Measurements from ENCODE around the gene HTD2. TPM values are rescaled to one million over a fixed set of nuclear protein-coding genes. Genes with fewer than 3 reads are reported as not detected.

HTD2 gene
- polyA plus RNA-seq, 4 donors = 12.3 to 16.4 (median 15.1) TPM

DNA sequence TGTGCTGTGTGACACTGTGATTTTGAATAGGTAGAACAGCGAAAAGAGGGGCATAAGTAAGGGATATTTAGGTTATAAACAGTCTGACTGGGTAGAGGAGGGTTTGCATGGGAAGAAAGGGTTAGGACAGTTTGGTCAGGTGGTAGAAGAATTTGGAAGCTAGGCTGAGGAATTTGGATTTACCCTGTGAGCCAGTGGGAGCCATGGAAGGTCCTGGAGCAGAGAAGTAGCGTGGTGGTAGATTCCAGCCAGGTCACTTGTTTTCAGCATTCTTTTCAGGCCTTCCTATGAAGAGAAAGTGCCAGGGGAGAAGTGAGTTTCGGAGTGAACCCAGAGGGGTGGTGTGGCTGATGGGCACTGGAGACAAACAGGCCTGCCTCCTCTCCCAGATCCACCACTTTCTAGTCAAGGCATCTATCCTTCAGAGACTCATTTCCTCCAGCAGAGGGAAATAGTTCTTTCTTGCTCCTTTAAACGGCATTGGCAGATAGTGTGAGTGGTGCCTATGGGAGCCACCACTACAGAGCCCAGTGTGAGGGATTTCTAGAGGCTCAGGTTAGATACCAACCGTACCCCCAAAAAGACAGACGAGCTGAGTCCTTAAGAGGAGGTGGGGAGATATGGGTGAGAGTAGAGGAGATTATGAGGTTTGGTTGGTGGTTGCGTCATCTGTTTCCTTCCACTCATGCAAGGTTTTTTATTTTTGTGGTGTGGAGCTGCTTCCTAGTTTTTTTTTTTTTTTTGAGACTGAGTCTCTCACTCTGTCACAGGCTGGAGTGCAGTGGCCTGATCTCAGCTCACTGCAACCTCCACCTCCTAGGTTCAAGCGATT, 47.6 kb downstream of the HTD2 start:
- DNase-seq (ENCODE audit: low read depth in 4 of 4, low spot score in 3 of 4) = no peak

DNA sequence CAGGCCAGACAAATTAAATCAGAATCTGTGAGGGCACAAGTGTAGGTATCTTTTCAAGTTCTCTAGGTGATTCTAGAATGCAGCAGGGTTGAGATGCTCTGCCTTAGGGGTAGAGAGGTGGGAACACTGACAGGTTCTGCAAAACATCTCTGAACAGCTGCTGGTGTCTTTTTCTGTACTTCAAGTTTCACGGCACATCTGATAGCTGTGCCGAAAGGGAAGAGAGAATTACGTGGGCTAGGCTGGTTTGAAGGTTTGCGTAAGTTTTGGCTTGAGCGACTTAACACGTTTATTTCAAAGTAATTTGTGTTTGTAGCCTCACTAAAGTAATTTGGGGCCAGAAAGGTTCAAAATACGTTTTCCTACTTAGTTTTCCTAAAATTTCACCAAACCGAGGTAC, 48.9 kb downstream of the HTD2 start:
- DNase-seq (ENCODE audit: low read depth in 4 of 4, low spot score in 3 of 4) = no peak

DNA sequence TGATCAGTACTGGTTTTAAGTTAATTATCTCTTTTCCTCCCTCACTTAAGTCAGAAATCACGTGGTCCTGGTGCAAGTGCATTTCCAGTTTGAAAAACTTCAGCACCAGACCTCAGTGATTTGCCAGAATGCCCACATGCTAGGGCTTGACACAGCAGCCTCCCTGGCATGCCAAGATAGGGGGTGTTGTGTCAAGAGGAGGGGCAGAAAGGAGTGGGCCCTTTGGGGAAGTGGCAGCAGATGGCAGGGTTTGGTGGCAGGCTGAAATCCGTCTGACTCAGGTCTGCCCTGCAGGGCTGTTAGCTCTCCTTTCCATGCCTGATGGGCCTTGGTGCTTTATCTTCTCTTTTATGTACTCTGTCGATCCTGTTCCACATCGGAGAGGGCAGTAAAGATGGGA, 49.7 kb downstream of the HTD2 start:
- DNase-seq (ENCODE audit: low read depth in 4 of 4, low spot score in 3 of 4) = no peak

DNA sequence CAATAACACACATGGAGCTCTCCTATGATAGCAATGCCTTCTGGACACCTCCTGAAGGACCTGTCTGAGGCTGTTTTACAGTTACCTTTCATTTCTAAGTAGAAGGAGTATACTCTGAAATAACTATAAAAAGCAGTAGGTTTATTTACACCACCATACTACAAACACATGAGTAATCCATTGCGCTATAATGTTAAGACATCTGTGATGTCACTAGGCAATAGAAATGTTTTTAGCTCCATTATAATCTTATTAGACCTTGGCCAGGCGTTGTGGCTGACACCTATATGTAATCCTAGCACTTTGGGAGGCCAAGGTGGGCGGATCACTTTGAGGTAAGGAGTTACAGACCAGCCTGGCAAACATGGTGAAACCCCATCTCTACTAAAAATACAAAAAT, 51.1 kb downstream of the HTD2 start:
- no peak for DNase-seq (ENCODE audit: low read depth in 4 of 4, low spot score in 3 of 4)

DNA sequence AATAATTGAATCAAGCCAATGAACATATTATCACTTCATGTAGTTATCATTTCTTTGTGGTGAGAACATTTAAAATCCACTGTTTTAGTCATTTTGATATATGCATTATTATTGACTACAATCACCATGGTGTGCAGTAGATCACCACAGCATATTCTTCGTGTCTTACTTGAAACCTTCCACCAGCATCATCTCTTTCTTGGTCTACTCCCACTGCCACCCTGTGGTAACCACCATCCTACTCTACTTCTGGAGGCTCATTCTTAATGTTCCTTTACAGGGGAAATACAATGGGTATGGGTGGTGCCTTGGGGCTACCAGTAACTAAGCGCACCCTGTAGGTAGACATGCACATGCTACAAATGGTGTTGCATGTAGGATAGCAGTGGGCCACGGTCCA, 51.8 kb downstream of the HTD2 start:
- DNase-seq (ENCODE audit: low read depth in 4 of 4, low spot score in 3 of 4) = no peak

DNA sequence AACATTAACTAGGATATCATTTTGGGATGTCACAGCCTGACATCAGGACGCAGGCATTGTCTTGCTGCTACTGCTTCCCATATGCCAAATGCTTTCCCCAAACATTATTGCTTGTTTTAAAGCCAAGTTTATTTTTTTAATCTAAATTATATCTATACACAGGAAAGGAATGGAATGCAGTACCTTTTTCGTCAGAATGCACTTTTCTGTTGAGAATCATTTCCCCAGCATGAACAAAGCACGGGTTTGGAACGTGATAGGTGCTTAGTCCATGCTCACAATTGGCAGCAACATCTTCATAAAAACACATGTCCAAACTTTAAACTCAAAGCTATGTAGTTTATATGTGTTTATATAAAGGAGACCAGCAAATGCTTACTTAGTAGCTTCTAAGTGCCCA, 52.5 kb downstream of the HTD2 start:
- no peak for DNase-seq (ENCODE audit: low read depth in 4 of 4, low spot score in 3 of 4)

DNA sequence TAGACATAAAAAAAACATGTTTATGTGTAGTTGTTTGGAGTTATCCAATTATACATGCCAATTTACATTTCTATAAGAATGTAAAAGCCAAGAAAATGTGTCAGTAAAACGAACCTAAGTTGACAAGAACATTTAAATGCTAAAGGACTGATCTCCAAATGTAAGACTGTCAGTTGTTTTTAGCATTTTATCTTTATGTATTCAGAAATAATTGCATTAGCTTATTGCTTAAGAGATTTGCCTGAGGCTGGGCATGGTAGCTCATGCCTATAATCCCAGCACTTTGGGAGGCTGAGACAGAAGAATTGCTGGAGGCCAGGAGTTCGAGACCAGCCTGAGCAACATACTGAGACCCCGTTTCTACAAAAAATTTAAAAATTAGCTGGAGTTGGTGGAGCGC, 53.3 kb downstream of the HTD2 start:
- no peak for DNase-seq (ENCODE audit: low read depth in 4 of 4, low spot score in 3 of 4)

DNA sequence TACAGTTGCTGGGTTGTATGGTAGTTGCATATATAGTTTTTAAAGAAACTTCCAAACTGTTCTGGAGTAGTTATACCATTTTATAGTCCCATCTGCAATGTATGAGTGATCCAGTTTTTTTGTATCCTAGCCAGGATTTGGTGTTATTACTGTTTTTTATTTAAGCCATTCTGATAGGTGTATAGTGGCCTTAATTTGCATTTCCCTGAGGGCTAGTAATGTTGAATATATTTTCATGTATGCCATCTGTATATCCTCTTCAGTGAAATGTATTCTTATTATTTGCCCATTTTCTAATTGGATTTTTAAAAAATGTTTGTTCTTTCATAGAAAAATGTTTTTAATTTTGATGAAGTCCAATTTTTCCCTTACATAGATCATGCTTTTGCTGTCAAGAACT, 55.5 kb downstream of the HTD2 start:
- DNase-seq (ENCODE audit: low read depth in 4 of 4, low spot score in 3 of 4) = no peak

DNA sequence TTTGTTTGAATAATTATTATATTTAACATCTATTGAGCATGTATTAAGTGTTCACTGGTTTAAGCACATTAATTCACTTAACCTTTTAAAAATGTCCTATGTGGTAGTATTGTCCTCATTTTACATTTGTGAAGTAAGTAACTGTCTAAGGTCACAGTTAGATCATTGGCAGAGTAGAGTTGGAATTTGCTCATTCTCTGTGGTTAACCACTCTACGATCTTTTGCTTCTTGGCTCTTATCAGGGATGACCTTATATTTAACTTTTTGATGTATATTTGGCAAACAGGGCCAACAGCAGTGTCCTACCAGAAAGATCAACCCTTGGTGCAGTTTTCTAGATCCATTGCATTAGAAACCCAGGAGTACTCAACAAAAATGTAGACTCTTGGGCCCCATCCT, 60.4 kb downstream of the HTD2 start:
- no peak for DNase-seq (ENCODE audit: low read depth in 4 of 4, low spot score in 3 of 4)

DNA sequence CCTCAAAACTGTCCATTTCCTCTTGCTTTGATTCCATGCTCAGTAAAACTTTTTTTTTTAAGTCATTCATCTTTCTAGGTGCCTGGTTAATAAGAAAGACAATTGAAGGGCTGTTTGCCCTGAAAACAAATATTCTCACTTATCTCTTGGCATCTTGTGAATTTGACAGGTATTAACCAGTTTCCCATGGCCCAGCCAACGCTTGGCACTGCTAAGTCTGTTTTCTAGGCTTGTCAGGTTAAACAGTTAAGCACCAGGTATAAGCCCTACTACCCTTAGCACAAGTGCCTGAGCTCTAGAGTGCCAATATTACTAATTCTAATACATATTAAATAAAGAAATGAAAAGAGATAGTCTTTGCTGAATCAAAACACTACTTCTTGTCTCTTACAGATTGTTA, 62.7 kb downstream of the HTD2 start:
- no peak for DNase-seq (ENCODE audit: low read depth in 4 of 4, low spot score in 3 of 4)

Other genes starting within 250 kb of the HTD2 start
- 10 to 100 TPM in 2 of 4 donors, 1 to 10 TPM in 2; 3.7 to 13.1 (median 8.1) TPM for gene DNASE1L3, start 95.5 kb upstream of the HTD2 start, polyA plus RNA-seq (ENCODE audit: insufficient read length in 4 of 4)
- gene ABHD6, start 68.7 kb upstream of the HTD2 start, polyA plus RNA-seq (ENCODE audit: insufficient read length in 4 of 4) = 10 to 100 TPM; 10.4 to 12.4 (median 11.3) TPM
- gene RPP14, start 275 bp upstream of the HTD2 start, polyA plus RNA-seq (ENCODE audit: insufficient read length in 4 of 4) = 10 to 100 TPM; 19.4 to 22.8 (median 21.2) TPM
- gene PXK, start 26.4 kb downstream of the HTD2 start, polyA plus RNA-seq (ENCODE audit: insufficient read length in 4 of 4) = 10 to 100 TPM; 24.0 to 31.0 (median 28.4) TPM
- gene PDHB, start 127.3 kb downstream of the HTD2 start, polyA plus RNA-seq (ENCODE audit: insufficient read length in 4 of 4) = 100 to 1,000 TPM; 116 to 124 (median 122) TPM
- gene KCTD6, start 185.6 kb downstream of the HTD2 start, polyA plus RNA-seq (ENCODE audit: insufficient read length in 4 of 4) = 10 to 100 TPM; 27.0 to 39.2 (median 34.9) TPM
- gene ACOX2, start 230.7 kb downstream of the HTD2 start, polyA plus RNA-seq (ENCODE audit: insufficient read length in 4 of 4) = 10 to 100 TPM; 36.4 to 39.8 (median 39.2) TPM

Measured in right renal pelvis (tissue), 4 donors.